HG03460 (cell line): Measurements from ENCODE around the gene ARFGAP1.

Experiments
- ATAC-seq: cut with Tn5 transposase; IDR thresholded peaks from one replicate; pipeline ENCODE4 v1.9.1; 2021; ENCODE audit not compliant: unreplicated experiment

ARFGAP1 gene

GRCh38 chr20:63277466-63278272 is 5.1 kb downstream of the ARFGAP1 start:
- no peak for ATAC-seq

DNA sequence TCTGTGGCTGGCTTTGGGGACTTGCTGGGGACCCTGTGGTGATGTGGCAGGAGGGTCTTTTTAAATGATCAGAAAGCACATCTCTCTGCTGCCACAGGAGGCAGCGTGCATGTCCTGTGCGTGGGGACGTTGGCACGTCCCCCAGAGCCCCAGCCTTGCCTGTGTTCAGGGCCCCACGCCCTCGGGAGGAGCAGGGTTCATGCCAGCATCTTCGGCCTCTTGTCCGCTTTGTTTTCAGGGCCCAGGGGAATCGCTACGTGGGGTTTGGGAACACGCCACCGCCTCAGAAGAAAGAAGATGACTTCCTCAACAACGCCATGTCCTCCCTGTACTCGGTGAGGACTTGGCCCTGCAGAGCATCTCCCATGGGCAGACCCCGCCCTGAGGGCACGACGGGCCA is 6.0 kb downstream of the ARFGAP1 start:
- no peak for ATAC-seq

DNA sequence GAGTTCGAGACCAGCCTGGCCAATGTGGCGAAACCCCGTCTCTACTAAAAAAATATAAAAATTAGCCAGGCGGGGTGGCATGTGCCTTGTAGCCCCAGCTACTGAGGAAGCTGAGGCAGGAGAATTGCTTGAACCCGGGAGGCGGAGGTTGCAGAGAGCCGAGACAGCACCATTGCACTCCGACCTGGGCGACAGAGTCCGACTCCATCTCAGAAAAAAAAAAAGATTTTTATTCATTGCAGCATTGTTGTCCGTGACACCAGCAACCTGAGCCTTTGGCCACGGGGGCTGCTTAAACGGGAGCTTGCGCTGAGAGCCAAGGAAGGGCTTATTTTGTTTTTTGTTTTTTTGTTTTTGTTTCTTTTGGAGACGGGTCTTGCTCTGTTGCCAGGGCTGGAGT is 7.3 kb downstream of the ARFGAP1 start:
- ATAC-seq = no peak

DNA sequence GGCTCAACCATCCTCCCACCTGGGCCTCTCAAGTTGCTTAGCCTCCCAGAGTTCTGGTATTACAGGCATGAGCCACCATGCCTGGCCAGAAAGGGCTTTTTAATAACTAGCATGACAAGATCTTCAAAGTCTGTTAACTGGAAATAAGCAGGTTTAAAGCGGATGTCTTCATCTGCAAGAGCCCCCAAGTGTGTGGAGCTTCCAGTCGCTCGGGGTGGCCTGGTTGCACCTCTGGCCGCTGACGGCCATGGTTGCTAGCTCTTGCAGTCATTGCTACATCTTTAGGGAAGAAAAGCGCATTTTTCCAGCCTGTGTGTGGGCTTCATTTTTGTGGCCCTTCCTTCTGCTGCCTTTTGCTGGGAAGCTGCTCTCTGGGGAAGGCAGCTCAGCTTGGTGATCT is 7.8 kb downstream of the ARFGAP1 start:
- ATAC-seq = no peak

- ATAC-seq = no peak
Observed at GRCh38 chr20:63280929-63281545, 8.4 kb downstream of the ARFGAP1 start.

- no peak for ATAC-seq
Observed at GRCh38 chr20:63281742-63282665, 9.4 kb downstream of the ARFGAP1 start.

DNA sequence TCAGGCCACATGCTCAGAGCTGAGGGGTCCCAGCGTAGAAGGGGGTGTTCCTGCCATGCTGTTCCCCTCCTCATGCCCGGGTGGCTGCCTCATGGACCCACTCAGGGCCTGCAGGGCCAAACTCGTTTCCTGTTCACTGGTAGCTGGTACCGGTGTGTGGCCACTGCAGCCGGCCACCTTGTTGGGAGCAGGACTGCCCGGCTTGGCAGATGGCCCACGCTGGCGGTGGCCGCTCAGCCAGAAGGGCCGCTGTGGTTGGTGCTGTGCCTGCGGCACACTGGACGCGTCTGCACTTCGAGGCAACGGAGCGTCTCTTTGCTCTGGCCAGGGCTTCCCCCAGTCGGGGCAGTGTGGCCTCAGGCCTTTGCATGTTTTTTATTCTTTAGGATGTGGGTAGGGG is 10.3 kb downstream of the ARFGAP1 start:
- no peak for ATAC-seq

DNA sequence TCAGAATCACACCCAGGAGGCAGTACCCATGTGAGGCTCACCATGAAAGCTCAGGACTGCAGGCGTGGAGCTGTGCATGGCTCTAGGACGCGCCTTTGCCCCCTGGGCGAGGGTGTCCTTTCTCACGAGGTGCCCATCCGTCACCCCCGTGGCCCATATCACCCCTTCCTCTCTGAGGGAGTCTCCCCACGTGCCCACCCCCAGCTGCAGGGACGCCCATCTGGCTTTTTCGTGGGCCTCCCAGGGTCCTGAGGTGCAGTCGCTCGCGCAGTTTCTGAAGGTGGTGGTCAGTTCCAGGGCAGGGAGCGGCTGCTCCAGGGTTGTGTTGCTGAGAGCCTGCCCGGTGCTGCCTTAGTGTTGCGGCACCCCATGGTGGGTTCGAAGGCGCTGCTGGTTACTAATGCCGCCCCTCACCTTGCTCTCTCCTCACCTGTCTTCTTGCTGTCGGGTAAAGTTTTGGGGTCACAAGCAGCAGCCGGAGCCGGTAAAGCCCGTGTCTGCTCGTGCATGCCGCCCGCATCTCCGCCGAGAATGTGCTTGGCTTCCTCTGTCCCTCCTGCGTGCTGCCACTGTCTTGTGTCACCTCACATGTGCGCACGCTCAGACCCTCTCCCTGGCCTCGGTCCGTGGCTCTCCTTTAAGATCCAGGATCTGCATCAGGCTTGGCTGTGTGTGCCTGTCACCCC is 10.9 kb downstream of the ARFGAP1 start:
- no peak for ATAC-seq

DNA sequence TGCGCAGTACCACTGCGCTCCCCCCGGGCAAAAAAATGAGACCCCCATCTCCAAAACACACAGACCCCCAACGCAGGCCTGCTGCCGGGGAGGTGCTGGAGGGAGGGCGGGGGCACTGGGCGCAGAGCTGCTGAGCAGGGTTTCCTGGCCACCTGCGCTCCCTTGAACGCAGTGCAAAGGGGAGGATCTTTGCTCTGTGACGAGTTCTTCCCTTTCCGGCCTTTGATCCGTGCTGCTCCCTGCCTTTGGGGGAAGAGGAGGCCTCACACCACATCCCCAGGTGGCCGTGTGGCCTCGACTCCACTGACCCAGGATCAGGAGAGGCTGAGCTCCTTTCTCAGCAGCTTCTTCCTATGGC is 11.4 kb downstream of the ARFGAP1 start:
- ATAC-seq = no peak

GRCh38 chr20:63284544-63284949 is 11.9 kb downstream of the ARFGAP1 start:
- ATAC-seq = no peak

GRCh38 chr20:63284981-63285524 is 12.4 kb downstream of the ARFGAP1 start:
- ATAC-seq = no peak

- no peak for ATAC-seq
Observed at GRCh38 chr20:63285636-63286615, 13.3 kb downstream of the ARFGAP1 start.

DNA sequence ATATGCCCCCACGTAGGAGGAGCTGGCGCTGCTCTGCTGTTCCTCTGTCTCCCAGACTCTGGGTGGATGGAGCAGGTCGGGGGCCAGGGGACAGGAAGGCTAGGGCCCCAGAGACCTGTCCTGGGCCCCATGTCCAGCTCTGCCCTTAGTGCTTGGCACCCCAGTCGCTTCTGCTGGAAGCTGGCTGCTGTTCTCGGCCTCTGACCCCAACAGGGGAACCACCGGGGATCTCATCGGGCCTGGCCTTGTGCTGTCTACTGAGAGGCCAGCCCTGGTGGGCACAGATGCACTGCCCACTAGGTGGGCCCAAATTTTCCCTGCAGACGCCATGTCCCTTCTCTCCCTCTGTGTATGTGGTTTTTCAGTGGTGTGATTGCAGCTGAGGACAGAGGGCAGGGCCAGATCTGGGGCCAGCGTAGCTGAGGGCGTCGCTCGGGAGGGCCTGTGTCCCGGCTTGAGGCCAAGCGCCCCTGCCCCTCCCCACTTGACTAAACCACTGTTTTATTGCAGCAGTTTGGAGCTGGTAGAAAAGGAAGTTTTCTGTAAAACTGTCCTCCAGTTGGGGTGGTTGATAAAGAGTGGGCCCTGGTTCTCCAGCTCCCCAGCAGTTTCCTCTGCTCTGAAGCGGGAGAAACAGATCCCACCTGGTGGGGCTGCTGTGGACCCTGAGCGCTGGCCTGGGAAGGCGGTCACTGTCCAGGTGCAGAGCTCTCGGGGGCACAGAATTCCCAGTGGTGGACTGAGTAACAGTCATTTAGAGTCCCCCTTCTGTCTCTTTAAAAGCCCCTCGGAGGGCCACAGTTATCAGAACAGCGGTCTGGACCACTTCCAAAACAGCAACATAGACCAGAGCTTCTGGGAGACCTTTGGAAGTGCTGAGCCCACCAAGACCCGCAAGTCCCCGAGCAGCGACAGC is 14.4 kb downstream of the ARFGAP1 start:
- ATAC-seq = no peak

- no peak for ATAC-seq
Observed at GRCh38 chr20:63287697-63288580, 15.3 kb downstream of the ARFGAP1 start.

GRCh38 chr20:63288581-63289251 is 16.1 kb downstream of the ARFGAP1 start:
- ATAC-seq = no peak

DNA sequence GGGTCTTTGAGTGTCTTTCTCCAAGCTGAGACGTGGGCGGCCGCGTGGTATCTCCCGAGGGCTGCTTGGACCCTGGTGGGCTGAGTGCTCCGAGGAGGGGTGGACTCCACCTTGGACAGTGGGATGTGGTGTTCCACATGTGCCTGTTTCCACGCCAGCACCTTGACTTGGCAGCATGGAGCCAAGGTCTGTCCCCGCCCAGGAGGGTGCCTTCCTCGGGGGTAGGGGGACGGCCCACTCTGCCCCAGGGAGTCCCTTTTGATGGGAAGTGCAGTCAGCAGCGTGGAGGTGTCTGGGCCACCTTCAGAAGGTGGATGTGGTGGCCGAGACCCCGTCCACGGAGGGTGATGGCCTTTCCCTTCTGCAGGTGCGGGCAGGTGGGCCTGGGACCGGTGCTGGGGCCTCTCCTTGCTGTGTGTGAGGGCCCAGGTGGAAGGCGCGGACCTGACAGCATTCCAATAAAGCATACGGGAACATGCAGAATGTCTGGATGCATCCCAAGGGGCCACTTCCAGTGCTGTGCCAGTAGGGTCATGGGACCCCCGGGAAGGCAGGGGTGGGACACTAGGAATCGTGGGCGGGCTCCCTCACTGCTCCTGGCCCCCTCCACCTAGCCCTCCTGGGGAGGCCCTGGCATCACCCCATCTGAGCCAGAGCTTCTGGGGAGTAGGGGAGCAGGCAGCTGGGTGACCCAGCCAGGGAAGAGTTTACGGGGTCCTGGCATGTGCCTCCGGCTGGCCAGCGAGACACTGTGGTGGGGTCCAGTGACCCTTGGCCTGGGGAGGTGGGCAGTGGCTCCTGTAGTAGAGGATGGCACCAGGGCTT is 16.9 kb downstream of the ARFGAP1 start:
- ATAC-seq = no peak
